ENCODE measurements around the gene GAS2L1.

Gene GAS2L1

GRCh38 chr22:29332886-29333496, 26.5 kb downstream of the GAS2L1 start:
- TF ChIP-seq CTCF (conservative IDR thresholded peaks at IDR 0.05; ENCODE audit: low read depth, low read length), result no peak
- no peak overlapping the region for H3K4me3 ChIP-seq (ENCODE audit: low read length)
- DNase-seq (ENCODE audit: low read depth), result no peak

GRCh38 chr22:29334148-29334547, 27.7 kb downstream of the GAS2L1 start:
- no peak for DNase-seq (ENCODE audit: low read depth)
- no peak overlapping the region for H3K4me3 ChIP-seq (ENCODE audit: low read length)
- no peak for TF ChIP-seq CTCF (conservative IDR thresholded peaks at IDR 0.05; ENCODE audit: low read depth, low read length)

GRCh38 chr22:29334696-29335344, 28.4 kb downstream of the GAS2L1 start:
- no peak overlapping the region for H3K4me3 ChIP-seq (ENCODE audit: low read length)
- TF ChIP-seq CTCF (conservative IDR thresholded peaks at IDR 0.05; ENCODE audit: low read depth, low read length), result no peak
- DNase-seq (ENCODE audit: low read depth), result no peak

GRCh38 chr22:29335656-29336055, 29.2 kb downstream of the GAS2L1 start:
- TF ChIP-seq CTCF (conservative IDR thresholded peaks at IDR 0.05; ENCODE audit: low read depth, low read length), result no peak
- no peak for DNase-seq (ENCODE audit: low read depth)
- H3K4me3 ChIP-seq (ENCODE audit: low read length), result no peak overlapping the region

- no peak for TF ChIP-seq CTCF (conservative IDR thresholded peaks at IDR 0.05; ENCODE audit: low read depth, low read length)
- no peak for DNase-seq (ENCODE audit: low read depth)
- H3K4me3 ChIP-seq (ENCODE audit: low read length), result no peak overlapping the region
Observed at GRCh38 chr22:29336751-29337490, 30.5 kb downstream of the GAS2L1 start.

- no peak for DNase-seq (ENCODE audit: low read depth)
- TF ChIP-seq CTCF (conservative IDR thresholded peaks at IDR 0.05; ENCODE audit: low read depth, low read length), result no peak
- H3K4me3 ChIP-seq (ENCODE audit: low read length), result no peak overlapping the region
Observed at GRCh38 chr22:29337631-29338284, 31.3 kb downstream of the GAS2L1 start.
